GM10847 (cell line): ENCODE measurements around the gene NEO1.

Experiments used
- POLR2A ChIP-seq: IDR thresholded peaks from 2 replicates; pipeline ENCODE4 v1.6.1; 2011; ENCODE audit not compliant: insufficient read length; ENCODE audit errors: extremely low read depth

The NEO1 gene

DNA sequence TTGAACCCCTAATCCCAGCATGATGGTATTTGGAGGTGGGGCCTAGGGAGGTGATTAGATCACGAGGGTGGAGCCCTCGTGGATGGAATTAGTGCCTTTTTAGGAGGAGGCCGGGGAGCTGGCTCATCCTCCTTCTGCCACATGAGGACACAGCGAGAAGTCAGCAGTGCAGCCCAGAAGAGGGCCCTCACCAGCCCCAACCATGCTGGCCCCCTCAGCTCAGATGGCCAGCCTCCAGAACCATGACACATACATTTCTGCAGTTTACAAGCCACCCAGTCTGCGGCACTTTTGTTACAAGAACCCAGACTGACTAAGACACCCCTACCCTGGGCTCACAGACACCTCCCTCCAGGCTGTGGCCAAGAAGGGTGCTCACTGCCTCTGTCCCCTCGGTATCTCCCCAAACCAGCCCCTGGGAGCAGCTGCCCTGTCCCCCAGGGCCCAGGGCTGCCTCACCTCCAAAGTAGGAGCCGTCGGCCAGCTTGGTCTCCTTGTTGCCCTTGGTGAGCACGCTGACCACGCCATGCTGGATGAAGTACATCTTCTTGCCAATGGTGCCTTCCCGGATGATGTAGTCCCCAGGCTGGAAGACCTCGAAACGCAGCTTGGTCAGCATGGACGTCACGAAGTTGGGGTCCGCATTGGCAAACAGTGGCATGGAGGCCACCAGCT, 272.4 kb downstream of the NEO1 start:
- TF ChIP-seq POLR2A = no peak

GRCh38 chr15:73325191-73325861, 273.1 kb downstream of the NEO1 start:
- no peak for TF ChIP-seq POLR2A

DNA sequence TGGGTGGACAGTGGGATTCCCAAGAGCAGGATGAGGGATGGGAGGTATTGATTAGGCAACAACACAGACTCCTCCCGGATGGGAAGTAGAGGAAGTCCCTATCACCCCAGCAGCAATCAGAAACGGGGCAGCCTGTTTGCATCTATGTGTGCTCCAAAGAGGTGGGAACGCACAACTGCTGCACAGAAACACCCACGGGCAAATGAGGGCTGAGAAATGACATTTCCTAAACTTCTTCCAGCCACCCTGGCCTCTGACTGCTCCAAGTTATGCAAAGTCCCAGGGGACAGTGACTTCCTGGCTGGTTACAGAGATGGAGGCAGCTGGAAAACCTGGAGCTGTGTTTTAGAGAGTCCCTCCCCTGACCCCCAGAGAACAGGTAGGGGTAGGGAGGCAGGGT, 273.9 kb downstream of the NEO1 start:
- TF ChIP-seq POLR2A = no peak

- TF ChIP-seq POLR2A = no peak
Observed at GRCh38 chr15:73328149-73328820, 276.0 kb downstream of the NEO1 start.

DNA sequence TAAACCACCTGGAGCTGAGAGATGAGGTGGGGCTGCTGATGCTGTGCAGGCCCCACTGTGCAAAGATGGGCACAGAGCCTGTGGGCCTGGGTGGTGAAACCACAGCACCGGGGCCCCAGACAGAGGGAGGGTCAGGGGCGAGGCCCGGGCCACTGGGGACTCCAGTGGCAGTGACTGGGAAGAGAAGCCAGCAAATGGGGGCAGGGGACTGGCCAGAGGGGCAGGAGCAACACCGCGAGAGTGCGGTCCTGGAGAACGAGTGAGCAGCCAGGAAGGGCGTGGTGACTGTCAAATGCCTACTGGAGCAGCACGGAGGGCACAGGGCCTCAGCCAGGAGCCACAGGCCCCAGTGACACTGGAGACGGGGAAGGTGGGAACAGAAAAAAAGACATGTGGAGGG, 276.7 kb downstream of the NEO1 start:
- no peak for TF ChIP-seq POLR2A

DNA sequence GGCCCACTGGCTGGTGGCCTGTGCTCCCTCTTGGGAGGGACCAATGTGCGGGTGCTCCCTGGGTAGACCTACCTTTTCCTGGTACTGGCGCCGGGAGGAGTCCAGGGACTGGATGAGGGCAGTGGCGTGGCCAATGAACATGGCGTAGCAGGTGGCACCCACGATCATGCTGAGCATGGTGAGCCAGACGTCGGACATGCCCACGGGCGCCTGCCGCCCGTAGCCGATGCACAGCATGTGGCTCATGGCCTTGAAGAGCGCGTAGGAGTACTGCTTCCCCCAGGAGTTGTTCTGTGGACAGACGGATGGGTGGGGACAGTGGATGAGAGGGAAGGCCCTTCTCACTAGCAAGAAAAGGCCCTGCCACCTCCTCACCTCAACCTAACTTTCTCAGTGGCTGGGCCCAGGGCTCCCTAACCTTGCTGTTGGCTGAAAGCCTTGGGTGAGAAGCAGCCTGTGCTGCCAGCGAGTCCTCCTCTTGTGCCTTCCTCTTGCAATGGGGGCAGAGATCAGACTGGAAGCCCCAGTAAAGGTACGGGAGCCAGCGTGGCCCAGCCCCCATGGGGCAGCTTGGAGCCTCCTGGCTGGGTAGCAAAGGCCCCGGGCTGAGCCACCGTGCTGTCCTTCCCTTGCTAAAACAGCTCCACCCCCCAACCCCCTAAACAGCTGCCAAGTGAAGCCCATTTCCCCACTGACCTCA, 277.4 kb downstream of the NEO1 start:
- TF ChIP-seq POLR2A = no peak

DNA sequence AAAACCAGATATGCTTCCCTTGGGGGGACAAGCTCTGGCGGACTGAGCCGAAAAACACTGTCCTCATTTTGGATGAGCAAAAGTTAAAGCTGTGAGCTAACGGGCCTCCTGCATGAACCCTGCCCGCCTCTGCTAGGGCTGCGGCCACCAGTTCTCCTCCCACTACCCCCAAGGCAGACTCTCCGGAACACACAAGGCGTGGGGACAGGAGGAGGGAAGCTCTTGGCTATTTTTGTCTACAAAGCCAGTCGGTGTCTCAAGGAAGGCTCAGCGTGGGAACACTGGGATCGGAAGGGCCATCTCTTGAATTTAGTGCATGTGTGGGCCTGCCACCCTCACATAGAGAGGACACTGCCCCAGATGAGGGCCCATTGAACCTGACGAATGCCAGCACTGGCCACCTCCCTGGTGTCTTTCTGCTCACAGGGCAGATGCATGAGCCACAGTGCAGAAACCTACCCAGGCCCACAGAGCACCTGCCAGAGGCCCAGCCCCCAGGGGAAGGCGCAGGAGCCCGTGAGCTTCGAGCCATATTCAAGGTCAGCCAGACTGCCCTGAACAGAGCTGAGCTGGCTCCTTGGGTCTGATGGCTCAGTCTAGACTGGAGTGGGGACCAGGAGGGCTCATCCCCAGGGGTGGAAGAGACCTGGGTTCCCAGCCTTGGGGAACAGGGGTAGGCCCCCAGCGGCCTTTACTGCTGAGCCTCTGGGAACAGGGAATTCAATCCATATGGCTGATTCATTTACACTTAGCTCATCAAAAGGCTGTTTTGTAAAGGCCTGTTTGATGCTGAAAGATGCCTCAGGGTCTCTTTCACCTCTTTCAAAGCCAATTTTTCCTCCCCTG, 278.2 kb downstream of the NEO1 start:
- TF ChIP-seq POLR2A = no peak

- TF ChIP-seq POLR2A = no peak
Observed at GRCh38 chr15:73331501-73331900, 279.2 kb downstream of the NEO1 start.

DNA sequence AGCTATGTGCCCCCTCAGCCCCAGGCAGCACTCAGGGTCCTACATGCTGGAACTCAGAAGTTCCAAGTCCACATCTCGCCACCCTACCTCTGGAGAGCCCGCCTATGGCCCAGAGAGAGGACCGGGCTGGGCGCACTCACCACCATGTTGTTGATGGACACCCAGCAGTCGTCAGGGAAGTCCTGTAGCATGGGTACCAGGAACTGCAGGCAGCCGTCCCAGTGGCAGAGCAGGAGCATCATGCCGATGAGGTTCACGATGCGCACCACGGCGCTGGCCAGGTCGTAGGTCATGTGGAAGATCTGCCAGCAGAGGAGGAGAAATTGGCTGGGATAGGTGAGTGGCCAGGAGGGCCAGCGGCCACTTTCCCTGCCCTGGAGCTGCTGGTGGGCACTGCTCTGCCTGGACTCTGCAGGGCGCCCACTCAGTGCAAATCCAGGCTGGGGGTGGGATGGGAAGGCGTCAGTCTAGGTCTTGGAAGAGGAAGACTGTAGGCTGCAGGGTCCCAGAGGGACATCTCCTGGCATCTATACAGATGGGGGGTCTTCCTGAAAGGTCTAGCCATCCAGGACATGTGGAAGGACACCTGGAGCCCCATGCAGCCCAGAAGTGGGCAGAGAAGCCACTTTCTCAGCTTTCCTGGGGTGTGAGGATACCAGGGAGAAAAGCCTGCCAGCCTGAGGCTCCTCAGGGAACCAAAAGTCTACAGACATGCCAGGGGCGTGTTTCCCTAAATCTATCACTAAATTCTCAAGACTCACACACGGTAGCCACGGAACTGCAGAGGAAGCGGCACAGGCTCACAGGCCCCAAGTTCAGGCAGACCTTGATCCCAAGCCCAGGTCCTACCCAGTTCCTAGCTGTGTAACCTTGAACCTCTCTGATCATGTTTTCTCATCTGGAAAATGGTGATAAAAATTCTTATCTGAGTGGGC, 280.0 kb downstream of the NEO1 start:
- TF ChIP-seq POLR2A = no peak

DNA sequence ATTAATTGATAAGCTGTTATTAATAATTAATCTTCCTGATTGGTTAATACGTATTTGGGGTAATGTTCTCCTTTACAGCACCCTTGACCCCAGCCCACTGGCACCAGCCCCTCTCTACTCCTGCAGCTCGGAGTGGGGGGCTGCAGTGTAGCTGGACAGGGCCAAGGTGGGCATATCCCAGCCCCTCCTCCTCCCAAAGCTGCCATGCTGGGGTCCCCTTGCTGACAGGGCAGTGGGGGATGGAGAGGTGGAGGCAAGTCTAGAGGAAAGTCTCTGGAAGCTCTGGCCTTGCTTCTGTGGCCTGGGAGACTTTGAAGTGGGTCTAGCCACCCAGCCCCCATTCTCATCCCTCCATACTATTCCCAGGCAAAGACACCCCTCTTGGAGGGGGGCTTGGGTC, 280.7 kb downstream of the NEO1 start:
- no peak for TF ChIP-seq POLR2A

GRCh38 chr15:73334086-73334485, 281.8 kb downstream of the NEO1 start:
- TF ChIP-seq POLR2A = no peak

DNA sequence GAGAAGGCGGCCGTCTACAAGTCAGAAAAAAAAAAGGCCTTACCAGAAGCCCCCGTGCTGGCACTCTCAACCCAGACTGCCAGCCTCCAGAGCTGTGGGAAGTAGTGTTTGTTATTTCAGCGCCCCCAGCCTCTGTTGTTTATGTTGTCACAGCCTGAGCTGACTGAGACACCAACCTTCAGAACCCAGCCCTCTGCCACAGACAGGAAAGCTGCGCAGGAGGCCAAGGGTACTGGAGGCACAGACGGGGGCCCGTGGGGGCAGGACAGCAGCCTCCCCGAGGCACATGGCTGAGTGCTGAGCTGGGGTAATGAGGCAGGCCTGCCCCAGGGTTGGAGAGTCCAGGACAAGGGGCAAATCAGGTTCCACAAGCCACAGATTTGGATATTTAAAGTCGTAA, 282.8 kb downstream of the NEO1 start:
- TF ChIP-seq POLR2A = no peak

GRCh38 chr15:73335471-73335870, 283.2 kb downstream of the NEO1 start:
- no peak for TF ChIP-seq POLR2A

GRCh38 chr15:73336756-73337155, 284.5 kb downstream of the NEO1 start:
- TF ChIP-seq POLR2A = no peak

DNA sequence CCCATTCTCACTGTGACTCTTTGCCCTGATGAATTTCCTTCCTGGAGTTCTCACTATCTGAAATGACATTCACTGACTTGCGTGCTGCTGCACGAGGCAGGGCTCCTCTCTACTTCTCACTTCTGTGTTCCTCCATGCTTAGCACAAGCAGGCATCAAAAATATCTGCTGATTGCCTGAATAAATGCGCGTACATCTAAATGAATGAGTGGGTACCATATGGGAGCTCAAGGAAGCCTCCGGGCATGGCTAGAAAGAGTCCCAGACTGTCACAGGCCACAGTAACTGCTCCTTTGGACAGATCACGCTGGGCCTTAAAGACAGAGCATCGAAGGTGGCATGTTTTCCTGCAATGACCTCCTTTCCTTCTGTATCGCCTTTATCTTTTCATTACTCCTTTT, 284.9 kb downstream of the NEO1 start:
- no peak for TF ChIP-seq POLR2A
